Measurements from ENCODE around the gene MARK2.
A peak's percentile ranks its signal among the peaks of the same experiment; 100 is the strongest.

MARK2 gene

DNA sequence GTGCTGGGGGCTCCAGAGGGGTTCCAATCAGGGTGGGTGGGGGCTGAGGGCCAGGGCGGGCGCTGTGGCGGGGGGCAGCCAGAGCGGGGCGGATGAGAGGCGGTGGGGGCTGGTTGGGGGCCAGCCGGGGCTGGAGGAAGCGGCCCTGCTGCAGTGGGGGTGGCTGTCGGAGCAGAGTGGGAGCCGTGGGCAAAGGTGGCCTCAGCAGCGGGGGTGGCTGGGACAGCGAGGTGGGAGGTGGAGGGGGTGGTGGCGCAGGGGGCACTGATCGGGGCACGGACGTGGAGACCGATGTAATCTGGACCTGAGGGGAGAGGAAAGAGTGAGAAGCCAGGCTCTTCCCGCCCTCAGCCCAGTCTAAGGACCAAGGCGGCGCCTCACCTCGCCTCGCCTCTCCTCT lies 73.0 kb downstream of the MARK2 start:
- no peak for DNase-seq

DNA sequence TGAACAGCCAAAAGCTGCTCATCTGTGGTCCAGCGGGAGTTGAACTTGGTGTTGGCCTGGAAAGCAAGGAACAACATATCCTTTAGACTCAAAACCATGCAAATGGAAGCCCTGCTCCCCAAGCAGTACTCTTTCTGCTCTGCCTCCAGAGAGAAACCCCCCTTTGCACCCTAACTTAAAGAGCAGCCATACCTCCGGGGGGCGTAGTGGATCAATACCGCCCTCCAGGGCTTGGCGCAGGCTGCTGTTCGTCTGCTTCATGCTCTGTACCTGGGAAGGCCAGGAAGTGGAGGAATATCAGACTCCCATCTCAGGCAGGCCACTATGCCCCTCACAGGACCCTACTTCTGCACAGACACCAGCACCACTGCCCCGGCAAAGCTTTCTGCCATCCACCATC lies 73.8 kb downstream of the MARK2 start:
- no peak for DNase-seq

DNA sequence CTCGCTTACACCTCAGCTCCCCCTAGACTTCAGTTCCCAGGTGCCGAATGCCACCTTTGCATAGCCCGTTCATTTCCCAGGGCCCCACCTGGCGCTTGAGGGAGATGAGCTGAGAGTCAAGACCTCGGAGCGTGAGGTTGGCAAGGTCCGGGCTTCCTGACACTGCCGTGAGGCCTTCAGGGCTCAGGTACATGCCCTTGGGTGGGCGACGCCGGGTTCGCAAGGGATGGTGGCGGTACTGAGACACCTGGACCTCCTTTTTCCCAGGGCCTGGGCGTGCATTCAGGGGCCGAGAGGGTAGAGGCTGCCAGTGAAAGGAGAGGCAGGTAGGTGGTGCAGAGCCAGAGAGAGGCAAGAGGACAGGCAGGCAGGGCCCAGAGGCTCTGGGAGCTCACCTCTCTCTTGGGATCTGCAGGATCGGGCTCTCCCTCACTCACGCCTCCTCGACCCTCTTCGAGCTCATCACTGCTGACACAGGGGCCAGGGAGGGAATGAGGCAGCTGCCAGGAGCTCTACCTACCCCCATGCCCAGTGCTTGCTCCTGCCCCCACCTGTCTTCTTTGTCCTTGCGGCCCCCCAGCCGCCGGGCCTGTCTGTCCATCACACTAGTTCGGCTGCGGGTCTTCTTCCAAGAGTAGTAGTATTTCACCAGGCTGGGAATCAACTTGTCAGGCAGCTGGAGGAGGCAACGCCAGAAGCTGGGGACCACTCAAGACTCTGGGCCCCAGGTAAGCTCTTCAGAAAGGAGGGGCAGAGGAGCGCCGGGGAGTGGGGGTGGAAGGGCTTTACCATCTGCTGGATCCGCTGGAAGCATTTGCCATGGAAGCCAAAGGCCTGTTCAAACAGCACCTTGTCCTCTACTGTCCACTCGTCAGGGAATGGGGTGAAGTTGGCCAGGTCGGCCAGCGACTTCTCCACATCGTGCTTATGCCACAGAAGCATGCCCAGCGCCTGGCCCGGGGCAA lies 75.2 kb downstream of the MARK2 start:
- DNase-seq = no peak

- peak; percentile 70 for DNase-seq
Observed at GRCh38 chr11:63914896-63915691, 76.2 kb downstream of the MARK2 start.

- peak; percentile 90 for DNase-seq
Observed at GRCh38 chr11:63915961-63916836, 77.3 kb downstream of the MARK2 start.

DNA sequence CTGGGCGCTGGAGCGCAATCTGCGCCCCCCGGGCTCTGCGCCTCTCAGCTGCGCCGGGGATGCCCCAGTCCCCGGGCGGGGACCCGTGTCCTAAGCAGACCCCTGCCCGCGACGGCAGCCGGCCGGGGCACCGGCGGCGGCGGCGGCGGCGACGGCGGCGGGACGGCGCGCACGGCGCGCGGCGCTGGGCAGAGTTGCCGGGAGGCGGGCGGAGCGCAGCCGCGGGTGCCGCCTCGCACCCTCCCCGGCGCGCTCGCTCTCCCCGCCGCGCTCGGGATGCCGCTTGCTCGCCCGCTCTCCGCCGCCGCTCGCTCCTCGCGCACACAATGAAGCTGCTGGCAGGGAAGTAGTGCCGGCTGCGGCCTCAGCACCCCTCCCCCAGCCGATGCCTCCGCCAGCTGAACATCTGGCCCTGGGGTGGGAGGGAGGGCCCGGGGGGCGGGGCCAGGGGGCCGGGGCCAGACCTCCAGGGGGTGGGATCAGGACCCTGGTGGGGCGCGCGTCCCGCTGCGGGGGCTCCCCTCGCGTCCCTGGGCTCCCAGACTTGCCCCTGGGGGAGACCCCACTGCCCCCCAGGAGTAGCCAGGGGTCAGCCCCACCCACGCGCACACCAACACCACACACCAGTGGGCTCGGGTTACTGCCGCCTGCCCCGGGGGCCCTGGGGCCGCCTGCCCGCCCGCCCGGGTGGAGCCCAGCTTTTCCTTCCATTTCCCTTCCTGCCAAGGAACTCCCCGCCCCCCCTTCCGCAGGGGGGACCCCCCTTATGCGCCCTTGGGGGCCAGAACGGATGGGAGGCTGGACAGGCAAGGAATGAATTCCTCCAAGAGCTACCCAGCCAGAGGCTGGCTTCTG lies 78.2 kb downstream of the MARK2 start, which contains the start of gene RCOR2:
Gene RCOR2, minus strand, starts transcription at position 328 of the 855 bp plus-strand sequence. CDS start 708 bp downstream, outside the sequence.
- peak; percentile 97 for DNase-seq

- DNase-seq = peak; percentile 99
Observed at GRCh38 chr11:63917692-63918506, 79.0 kb downstream of the MARK2 start.

GRCh38 chr11:63918507-63919191 lies 79.7 kb downstream of the MARK2 start:
- DNase-seq = peak; percentile 90

GRCh38 chr11:63919267-63920125 lies 80.6 kb downstream of the MARK2 start:
- DNase-seq = peak; percentile 94

DNA sequence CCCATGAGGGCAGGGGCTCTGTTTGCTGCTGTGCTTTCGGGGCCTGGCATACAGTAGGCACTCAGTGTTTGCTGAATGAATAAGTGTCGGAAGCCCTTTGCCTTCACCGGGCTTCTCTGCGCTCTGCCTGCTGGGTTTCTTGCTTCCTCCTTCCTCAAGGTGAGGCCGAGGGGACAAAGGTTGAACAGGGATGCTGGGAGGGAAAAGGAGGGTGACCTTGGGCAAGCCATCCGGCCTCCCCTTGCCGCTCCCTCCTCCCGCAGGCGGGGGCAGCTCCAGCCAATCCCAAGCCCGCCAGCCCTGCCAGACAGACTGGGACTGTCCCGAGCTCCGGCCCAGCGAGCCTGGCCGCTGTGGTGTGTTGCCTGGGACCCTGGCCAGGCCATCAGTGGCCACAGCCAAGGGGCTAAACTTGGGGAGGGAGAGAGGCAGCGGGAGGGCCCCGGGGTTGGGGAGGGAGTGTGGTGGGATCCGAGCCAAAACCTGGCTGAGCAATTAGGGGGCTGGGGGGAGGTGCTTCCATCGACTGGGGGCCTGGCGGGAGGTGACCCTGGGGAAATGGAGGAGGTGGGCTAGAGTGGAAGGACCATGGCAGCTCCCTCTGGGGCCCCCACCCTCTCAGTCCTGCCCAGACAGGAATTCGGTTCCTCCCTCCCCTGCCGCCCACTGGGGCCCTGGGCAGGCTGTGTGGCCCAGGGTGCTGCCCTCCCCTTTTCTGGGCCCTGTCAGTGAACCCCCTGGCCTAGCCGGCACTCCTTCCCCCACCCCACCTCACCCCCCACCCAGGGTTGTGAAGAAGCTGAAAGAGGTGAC lies 81.4 kb downstream of the MARK2 start:
- DNase-seq = no peak

GRCh38 chr11:63920939-63921417 lies 82.1 kb downstream of the MARK2 start:
- DNase-seq = no peak

DNA sequence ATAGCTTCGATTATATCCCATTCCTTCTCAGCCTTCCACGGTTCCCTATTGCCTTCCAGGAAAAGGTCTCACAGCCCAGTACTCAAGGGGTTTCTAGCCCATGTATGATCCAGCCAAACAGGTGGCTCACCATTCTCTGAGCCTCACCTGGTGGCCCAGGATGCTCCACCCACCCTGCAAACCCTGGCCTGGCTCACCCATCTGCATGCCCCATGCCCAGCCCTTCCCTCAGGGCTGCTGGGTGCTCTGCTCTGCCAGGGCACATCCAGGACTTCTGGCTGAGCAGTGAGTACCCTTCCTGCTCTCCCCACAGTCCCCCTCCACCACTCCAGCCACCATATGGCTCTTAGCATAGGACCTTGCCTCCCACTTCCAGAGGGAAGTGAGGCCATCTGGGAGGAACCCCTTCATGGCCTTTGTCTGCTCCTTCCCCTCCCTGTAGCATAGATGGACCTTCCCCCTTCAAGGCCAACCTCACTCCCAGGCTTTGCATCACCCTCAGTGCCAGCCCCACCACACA lies 83.8 kb downstream of the MARK2 start:
- peak; percentile 70 for DNase-seq

DNA sequence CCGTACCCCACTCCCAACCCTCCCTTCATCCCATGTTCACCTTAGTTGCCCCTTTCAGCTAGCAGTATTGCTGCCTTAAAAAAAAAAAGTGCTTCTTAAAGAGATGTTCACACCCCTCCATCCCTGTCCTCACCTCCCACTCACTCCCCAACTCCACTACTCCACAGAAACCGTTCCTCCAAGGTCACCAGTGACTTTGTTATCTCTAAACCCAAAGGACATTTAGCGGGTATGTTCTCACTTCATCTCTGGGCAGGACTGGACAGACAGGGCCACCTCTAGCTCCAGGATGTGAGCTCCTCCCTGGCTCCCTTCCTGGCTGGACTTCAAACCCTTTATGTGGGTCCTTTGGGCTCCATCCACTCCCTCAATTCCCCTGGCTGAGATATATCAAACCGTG lies 84.4 kb downstream of the MARK2 start:
- DNase-seq = no peak

- no peak for DNase-seq
Observed at GRCh38 chr11:63929616-63930015, 90.7 kb downstream of the MARK2 start.

DNA sequence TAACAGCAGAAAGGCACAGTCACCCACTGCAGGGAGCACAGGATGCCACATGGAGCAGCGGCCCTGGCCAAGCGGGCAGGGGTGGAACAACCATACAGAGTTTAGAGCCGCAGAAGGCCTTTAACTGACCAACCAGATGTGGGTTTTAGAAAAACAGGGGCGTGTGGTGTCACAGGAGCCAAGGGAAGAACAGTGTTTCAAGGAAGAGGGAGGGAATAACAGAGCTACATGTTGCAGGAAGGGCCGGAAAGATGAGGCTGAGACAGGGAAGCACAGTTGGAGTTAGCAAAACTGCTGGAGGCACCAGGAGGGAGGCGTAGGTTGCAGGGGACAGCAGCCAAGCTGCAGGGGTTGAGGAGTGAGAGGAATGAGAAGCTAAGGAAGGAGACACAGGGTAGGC lies 92.1 kb downstream of the MARK2 start:
- no peak for DNase-seq

GRCh38 chr11:63931876-63932275 lies 93.0 kb downstream of the MARK2 start:
- DNase-seq = no peak

GRCh38 chr11:63933459-63933858 lies 94.5 kb downstream of the MARK2 start:
- DNase-seq = no peak

Data from NCI-H69 (cell line).